Posterior vena cava (tissue), 2 donors: ENCODE data around the gene TMEM72. TPM values are rescaled to one million over a fixed set of nuclear protein-coding genes. Genes with fewer than 3 reads are reported as not detected.

ENCODE experiments used
- DNase-seq: peaks from one replicate; pipeline ENCODE4 v3.0.0-alpha.2; 2020; ENCODE audit warnings: low spot score
- intact Hi-C, 2 donors: fragments of 100-400 bp; cut with DNase I; formaldehyde crosslinking; loops; one replicate each; pipeline versions ENCODE4 v1.14.1 to v1.14.2; 2022 to 2023
- total RNA-seq, 2 donors: library from RNA; stranded (reverse); fragmentation: NEBNext Ultra II Directional; extraction: Animal tissue kit (Norgen Biotek cat#: 25700); gene quantifications; one replicate each; pipeline ENCODE4 v1.2.1, GENCODE V29; 2021
- donor health status: DM: yes; HTN: yes; CAD: no.
- donor health status: DM: yes; HTN: yes; CAD: no.

The TMEM72 gene
- total RNA-seq, 2 donors from 2014 or later = not detected

- intact Hi-C loops = loop anchor here in 1 of 2 donors (5.0 kb wide), 1 partner anchor 48 kb away; the partner anchor contains the start of gene DEPP1
- no peak for DNase-seq
Measured at GRCh38 chr10:44929356-44930255, 18.5 kb downstream of the TMEM72 start.

DNA sequence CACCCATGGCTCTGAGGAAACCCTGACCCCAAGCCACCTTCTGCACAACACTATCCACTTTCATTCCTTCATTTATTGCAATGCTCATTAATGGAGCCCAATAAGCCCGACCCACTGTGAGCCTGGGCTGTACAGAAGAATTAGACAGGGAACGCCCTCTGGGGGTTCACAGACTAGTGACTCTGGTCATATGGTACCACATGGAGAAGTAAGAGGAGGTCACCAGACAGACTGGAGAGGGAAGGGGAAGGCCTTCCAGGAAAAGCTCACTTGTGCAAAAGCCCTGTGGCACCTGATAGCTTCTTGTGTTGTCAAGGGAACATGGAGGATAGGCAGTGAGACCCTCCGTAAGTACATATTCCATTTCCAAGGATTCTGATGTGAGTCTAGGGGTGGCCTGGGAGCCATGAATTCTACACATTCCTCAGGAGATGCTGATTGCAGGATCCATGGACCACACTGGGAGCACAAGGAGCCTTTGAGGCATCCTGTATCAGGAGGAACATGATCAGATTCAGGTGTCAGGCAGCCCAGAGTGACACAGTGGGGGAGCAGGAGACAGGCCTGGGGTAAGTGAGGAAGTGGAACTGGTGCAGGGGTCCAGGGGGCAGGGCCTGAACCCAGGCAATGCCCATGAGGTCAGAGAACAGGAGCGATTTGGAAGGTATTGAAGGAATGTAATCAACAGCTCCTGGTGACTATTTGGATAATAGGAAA is 19.9 kb downstream of the TMEM72 start:
- intact Hi-C loops = loop anchor here (1.0 to 5.0 kb wide), 2 partner anchors 44 to 46 kb away; partner anchors contain the start of gene DEPP1 (in 1 of the 2)
- no peak for DNase-seq

- intact Hi-C loops = loop anchor here (1.0 to 5.0 kb wide), 2 partner anchors 43 to 45 kb away; partner anchors contain the start of gene DEPP1 (in 1 of the 2)
- no peak for DNase-seq
Measured at GRCh38 chr10:44931621-44932516, 20.7 kb downstream of the TMEM72 start.

- intact Hi-C loops = loop anchor here in 1 of 2 donors (5.0 kb wide), 1 partner anchor 45 kb away; the partner anchor contains the start of gene DEPP1
- DNase-seq = peak; percentile 96
Measured at GRCh38 chr10:44932517-44933450, 21.6 kb downstream of the TMEM72 start.

DNA sequence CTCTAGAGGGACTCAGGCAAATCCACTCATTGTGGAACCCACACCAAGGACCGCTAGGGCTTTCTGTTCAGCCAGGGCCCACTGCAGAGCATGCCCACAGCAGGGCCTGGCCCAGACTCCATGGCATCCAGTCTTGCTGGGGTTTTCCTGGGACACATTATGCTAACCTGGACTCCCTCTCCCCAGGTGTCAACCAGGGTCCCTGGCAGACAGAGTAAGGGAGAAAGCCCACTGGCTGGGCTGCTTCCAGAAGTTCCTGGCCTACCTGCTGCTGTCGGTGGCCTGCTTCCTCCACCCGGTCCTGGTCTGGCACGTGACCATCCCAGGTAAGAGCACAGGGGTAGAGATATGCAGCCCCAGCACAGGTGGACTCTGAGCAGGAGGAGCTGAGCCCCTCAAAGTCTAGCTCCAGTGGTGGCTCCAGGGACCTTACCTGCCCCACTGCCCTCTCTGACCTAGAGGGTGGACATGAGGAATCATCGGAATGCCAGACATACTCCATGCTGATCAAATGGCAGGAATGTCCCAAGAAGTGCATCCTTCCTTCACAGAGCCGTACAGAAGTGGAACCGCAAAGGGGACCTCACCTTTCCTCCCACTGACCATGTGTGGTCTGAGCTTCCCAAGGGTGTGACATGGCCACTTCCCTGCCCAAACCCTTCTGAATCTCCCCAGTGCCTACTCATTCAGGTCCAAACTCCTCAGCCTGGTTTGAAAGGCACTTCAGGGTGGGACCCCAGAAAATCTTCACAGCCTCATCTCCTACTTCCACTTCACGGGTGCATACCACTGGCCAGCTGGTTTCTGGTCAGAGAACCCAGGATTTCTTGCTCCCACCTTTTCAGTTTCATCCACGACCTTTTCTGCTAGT is 22.5 kb downstream of the TMEM72 start:
- intact Hi-C loops = loop anchor here in 1 of 2 donors (5.0 kb wide), 1 partner anchor 44 kb away; the partner anchor contains the start of gene DEPP1
- no peak for DNase-seq

DNA sequence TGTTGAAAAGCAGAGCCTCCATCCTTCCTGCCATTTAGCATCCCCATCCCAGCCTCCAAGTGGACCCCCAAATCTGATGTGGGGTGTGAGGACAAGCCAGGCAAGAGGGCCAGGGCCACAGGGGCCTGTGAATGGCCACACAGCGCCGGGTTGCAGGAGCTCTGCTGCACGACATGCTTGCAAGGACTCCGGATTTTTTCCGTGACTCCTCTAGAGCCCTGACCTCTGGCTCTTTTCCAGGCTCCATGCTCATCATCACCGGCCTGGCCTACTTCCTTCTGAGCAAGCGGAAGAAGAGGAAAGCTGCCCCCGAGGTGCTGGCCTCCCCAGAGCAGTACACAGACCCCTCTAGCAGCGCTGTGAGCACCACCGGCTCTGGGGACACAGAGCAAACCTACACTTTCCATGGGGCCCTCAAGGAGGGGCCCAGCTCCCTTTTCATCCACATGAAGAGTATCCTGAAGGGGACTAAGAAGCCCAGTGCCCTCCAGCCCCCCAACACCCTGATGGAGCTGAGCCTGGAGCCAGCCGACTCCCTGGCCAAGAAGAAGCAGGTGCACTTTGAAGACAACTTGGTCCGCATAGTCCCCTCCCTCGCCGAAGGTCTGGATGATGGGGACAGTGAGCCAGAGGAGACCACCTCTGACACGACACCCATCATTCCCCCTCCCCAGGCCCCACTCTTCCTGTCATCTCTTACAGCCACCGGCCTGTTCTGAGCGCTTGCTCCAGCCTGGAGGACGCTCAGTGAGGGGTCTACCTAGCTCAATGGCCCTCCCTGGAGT is 23.5 kb downstream of the TMEM72 start:
- DNase-seq = no peak
- intact Hi-C loops = loop anchor here in 1 of 2 donors (5.0 kb wide), 1 partner anchor 43 kb away; the partner anchor contains the start of gene DEPP1

- no peak for DNase-seq
- intact Hi-C loops = no loop called here
Measured at GRCh38 chr10:44935201-44935965, 24.2 kb downstream of the TMEM72 start.

GRCh38 chr10:44935966-44936295 is 24.8 kb downstream of the TMEM72 start:
- intact Hi-C loops = no loop called here
- no peak for DNase-seq

- no peak for DNase-seq
- intact Hi-C loops = no loop called here
Measured at GRCh38 chr10:44936314-44936975, 25.3 kb downstream of the TMEM72 start.

- no peak for DNase-seq
- intact Hi-C loops = no loop called here
Measured at GRCh38 chr10:44937196-44938005, 26.3 kb downstream of the TMEM72 start.

- DNase-seq = no peak
- intact Hi-C loops = no loop called here
Measured at GRCh38 chr10:44938956-44939355, 27.8 kb downstream of the TMEM72 start.

DNA sequence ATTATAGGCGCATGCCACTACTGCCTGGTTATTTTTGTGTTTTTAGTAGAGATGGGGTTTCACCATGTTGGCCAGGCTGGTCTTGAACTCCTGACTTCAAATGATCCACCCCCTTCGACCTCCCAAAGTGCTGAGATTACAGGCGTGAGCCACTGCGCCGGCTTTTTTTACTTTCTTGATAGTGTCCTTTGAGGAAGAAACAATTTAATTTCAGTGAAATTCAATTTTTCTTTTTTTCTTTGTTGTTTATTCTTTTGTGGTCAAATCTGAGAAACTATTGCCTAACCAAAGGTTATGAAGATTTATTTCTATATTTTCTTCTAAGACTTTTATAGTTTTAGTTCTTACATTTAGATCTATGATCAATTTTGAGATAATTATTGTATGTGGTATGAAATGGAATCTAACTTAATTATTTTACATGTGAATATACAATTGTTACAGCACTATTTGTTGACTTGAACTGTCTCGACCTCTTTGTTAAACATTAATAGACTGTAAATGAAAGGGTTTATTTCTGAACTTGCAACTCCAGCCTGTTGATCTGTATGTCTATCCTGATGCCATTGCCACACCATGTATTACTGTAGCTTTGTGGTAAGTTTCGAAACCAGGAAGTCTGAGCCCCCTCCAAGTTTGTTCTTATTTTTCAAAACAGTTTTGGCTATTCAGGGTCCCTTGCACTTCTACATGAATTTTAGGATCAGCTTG is 28.7 kb downstream of the TMEM72 start:
- intact Hi-C loops = no loop called here

DNA sequence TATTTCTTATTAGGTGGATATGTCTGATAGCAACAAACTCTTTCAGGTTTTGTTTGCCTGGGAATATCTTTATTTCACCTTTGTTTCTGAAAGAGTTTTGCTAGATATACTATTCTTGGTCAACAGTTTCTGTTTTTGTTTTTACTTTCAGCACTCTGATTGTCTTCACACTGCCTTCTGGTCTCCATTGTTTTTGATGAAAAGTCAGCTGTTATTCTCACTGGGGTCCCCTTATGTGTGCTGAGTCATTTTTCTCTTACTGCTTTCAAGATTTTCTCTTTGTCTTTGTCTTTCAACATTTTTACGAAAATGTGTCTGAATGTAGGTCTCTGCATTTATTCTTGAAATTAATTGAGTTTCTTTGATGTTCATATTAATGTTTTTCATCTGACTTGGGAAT is 33.2 kb downstream of the TMEM72 start:
- intact Hi-C loops = no loop called here
- no peak for DNase-seq

More for the DNA sequence above, 28.7 kb downstream of the TMEM72 start:
- no peak for DNase-seq

DNA sequence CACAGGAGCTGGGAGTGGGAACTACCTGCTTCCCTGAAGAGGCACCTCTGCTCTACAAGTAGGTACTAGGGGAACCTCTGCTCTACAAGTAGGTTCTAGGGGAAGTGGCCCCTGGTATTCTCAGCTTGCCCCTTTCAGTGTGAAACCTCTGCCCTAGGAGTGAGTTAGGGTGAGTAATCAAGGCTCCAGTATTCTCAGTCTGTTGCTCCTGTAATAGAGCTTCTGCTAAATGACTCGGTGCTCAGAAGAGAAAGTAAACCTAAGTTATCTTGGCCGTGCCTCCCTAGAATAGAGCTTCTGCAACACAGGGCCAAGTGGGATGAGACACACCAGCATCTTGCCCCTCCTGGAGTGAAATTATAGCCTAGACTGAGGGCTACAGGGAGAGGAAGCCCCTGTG is 35.1 kb downstream of the TMEM72 start:
- intact Hi-C loops = no loop called here
- DNase-seq = no peak
